IMR-90 (cell line): ENCODE measurements around the gene SEMA4B. TPM values are rescaled to one million over a fixed set of nuclear protein-coding genes. Genes with fewer than 3 reads are reported as not detected.

Source experiments
- ATAC-seq: fragments of 200-7000 bp; cut with Tn5 transposase; 2 replicates; pipeline ENCODE4 v1.9.1; 2020; ENCODE audit warnings: low read depth, mild to moderate bottlenecking, moderate library complexity
- BruUV-seq: library from RNA; stranded (reverse); fragments of 400-500 nt; replicated peaks from 2 replicates; lab custom pipeline; 2021; lab: Mats Ljungman, UMichigan
- CTCF ChIA-PET: fragments of 300-600 bp; formaldehyde crosslinking; extraction: SDS; loops from one replicate; lab custom pipeline; 2021; ENCODE audit warnings: antibody characterized with exemption; lab: Yijun Ruan, JAX
- POLR2A ChIA-PET: fragments of 300-600 bp; sonication (Branson Sonifier 250); formaldehyde crosslinking; loops from one replicate; lab custom pipeline; 2022; ENCODE audit warnings: antibody characterized with exemption; ENCODE audit not compliant: unreplicated experiment; lab: Charles Lee
- DNase-seq: peaks from one replicate; pipeline ENCODE4 v3.0.0; 2013
- H2AFZ ChIP-seq: replicated peaks from 2 replicates; pipeline ENCODE3; 2013; ENCODE audit warnings: low read length, mild to moderate bottlenecking; ENCODE audit not compliant: poor library complexity
- H2AK5ac ChIP-seq: 2 replicates; pipeline ENCODE4 v1.6.1; 2013; ENCODE audit warnings: low read depth, low read length, inconsistent platforms
- H2AK9ac ChIP-seq: replicated peaks from 2 replicates; pipeline ENCODE3; 2013; ENCODE audit warnings: mild to moderate bottlenecking, low read depth, low read length, moderate library complexity; ENCODE audit not compliant: poor library complexity
- H2BK120ac ChIP-seq: 2 replicates; pipeline ENCODE4 v1.6.1; 2013; ENCODE audit warnings: low read depth, low read length, inconsistent platforms
- H2BK15ac ChIP-seq: 3 replicates; pipeline ENCODE4 v1.6.1; 2013; ENCODE audit warnings: low read depth, low read length, inconsistent platforms
- H2BK20ac ChIP-seq: 2 replicates; pipeline ENCODE4 v1.6.1; 2013; ENCODE audit warnings: low read depth, mild to moderate bottlenecking, inconsistent platforms, low read length, moderate library complexity
- H2BK5ac ChIP-seq: 2 replicates; pipeline ENCODE4 v1.6.1; 2013; ENCODE audit warnings: mild to moderate bottlenecking, low read depth, low read length, inconsistent platforms; ENCODE audit not compliant: poor library complexity, severe bottlenecking
- H3K14ac ChIP-seq: replicated peaks from 2 replicates; pipeline ENCODE4 v1.6.1; 2013; ENCODE audit warnings: low read depth, low read length, inconsistent platforms
- H3K18ac ChIP-seq: 2 replicates; pipeline ENCODE4 v1.6.1; 2013; ENCODE audit warnings: low read depth, low read length, control low read depth
- H3K23ac ChIP-seq: 2 replicates; pipeline ENCODE4 v1.6.1; 2013; ENCODE audit warnings: low read depth, low read length, inconsistent platforms
- H3K27ac ChIP-seq: 2 replicates; pipeline ENCODE4 v1.5.1; 2013; ENCODE audit warnings: mild to moderate bottlenecking, control low read depth, low read length; ENCODE audit not compliant: insufficient read depth
- H3K27me3 ChIP-seq: 2 replicates; pipeline ENCODE4 v1.6.1; 2013; ENCODE audit warnings: low read length; ENCODE audit not compliant: control insufficient read depth, insufficient read depth
- H3K36me3 ChIP-seq: 2 replicates; pipeline ENCODE4 v1.6.1; 2013; ENCODE audit warnings: low read length, mixed read lengths; ENCODE audit not compliant: control insufficient read depth, insufficient read depth
- H3K4ac ChIP-seq: 2 replicates; pipeline ENCODE4 v1.6.1; 2013; ENCODE audit warnings: low read depth, low read length, inconsistent platforms
- H3K4me1 ChIP-seq: 2 replicates; pipeline ENCODE4 v1.6.1; 2013; ENCODE audit warnings: low read length, mixed read lengths; ENCODE audit not compliant: control insufficient read depth, insufficient read depth
- H3K4me2 ChIP-seq: 2 replicates; pipeline ENCODE4 v1.6.1; 2013; ENCODE audit warnings: low read depth, mild to moderate bottlenecking, control low read depth, low read length, moderate library complexity
- H3K4me3 ChIP-seq: 2 replicates; pipeline ENCODE4 v1.5.1; 2013; ENCODE audit warnings: low read depth, mild to moderate bottlenecking, control low read depth, low read length, moderate library complexity; ENCODE audit not compliant: insufficient read depth
- H3K56ac ChIP-seq: 2 replicates; pipeline ENCODE4 v1.6.1; 2013; ENCODE audit warnings: low read length, inconsistent platforms; ENCODE audit not compliant: insufficient read depth; ENCODE audit errors: extremely low read depth
- H3K79me1 ChIP-seq, 2 experiments: 2 replicates each; pipeline ENCODE4 v1.6.1; 2013; ENCODE audit warnings: low read length in 2 of 2, inconsistent platforms in 1 of 2, low read depth in 1 of 2
- H3K9ac ChIP-seq: 2 replicates; pipeline ENCODE4 v1.6.1; 2013; ENCODE audit warnings: low read depth, low read length, control low read depth
- H3K9me1 ChIP-seq: 2 replicates; pipeline ENCODE4 v1.6.1; 2013; ENCODE audit warnings: low read length, inconsistent platforms; ENCODE audit not compliant: insufficient read depth
- H3K9me3 ChIP-seq: 2 replicates; pipeline ENCODE4 v1.6.1; 2013; ENCODE audit warnings: low read length; ENCODE audit not compliant: control insufficient read depth, insufficient read depth
- H4K20me1 ChIP-seq: 2 replicates; pipeline ENCODE4 v1.6.1; 2013; ENCODE audit warnings: low read length, inconsistent platforms; ENCODE audit not compliant: insufficient read depth
- H4K5ac ChIP-seq: 2 replicates; pipeline ENCODE4 v1.6.1; 2013; ENCODE audit warnings: mild to moderate bottlenecking, low read depth, low read length, control low read depth
- H4K8ac ChIP-seq, 2 experiments: 2 replicates each; pipeline ENCODE4 v1.6.1; 2013; ENCODE audit warnings: low read depth in 2 of 2, low read length in 2 of 2, control low read depth in 1 of 2, inconsistent platforms in 1 of 2
- H4K91ac ChIP-seq: 2 replicates; pipeline ENCODE4 v1.6.1; 2013; ENCODE audit warnings: low read depth, low read length, inconsistent platforms; ENCODE audit not compliant: insufficient read depth
- BHLHE40 ChIP-seq: fragments of 150-350 bp; IDR thresholded peaks from 2 replicates; pipeline ENCODE4 v1.6.1; 2016; ENCODE audit warnings: mild to moderate bottlenecking, low read depth, low read length
- CEBPB ChIP-seq: IDR thresholded peaks from 2 replicates; pipeline ENCODE4 v1.6.1; 2012; ENCODE audit warnings: low read depth, low read length, improper control_type of control experiment
- ELK1 ChIP-seq: fragments of 150-350 bp; IDR thresholded peaks from 2 replicates; pipeline ENCODE4 v1.6.1; 2016; ENCODE audit warnings: low read depth, mild to moderate bottlenecking, low read length, moderate library complexity, borderline replicate concordance
- NFE2L2 ChIP-seq: fragments of 150-350 bp; IDR thresholded peaks from 2 replicates; pipeline ENCODE4 v1.6.1; 2016; ENCODE audit warnings: low read depth, mild to moderate bottlenecking, low read length
- RAD21 ChIP-seq: IDR thresholded peaks from 2 replicates; pipeline ENCODE4 v1.6.1; 2012; ENCODE audit warnings: low read length, improper control_type of control experiment
- RFX5 ChIP-seq: IDR thresholded peaks from 2 replicates; pipeline ENCODE4 v1.8.0; 2012; ENCODE audit warnings: low read depth, mild to moderate bottlenecking, low read length, moderate library complexity
- SMC3 ChIP-seq: fragments of 150-350 bp; IDR thresholded peaks from 2 replicates; pipeline ENCODE4 v1.6.1; 2016; ENCODE audit warnings: low read depth, mild to moderate bottlenecking, antibody characterized with exemption, low read length, moderate library complexity
- USF2 ChIP-seq: fragments of 150-350 bp; IDR thresholded peaks from 2 replicates; pipeline ENCODE4 v1.6.1; 2017; ENCODE audit warnings: mild to moderate bottlenecking, antibody characterized with exemption, low read length, low read depth
- WGBS, 2 experiments: methylation state at CpG; one replicate each; pipeline versions ENCODE4 v1.1.5 to v1.1.7; 2013; ENCODE audit warnings: missing lambda C conversion rate in 2 of 2; ENCODE audit not compliant: insufficient read length in 1 of 2; ENCODE audit errors: extremely low coverage in 2 of 2; 5-methylcytosine and 5-hydroxymethylcytosine counted together
- dilution Hi-C: fragments of 300-500 bp; cut with HindIII; formaldehyde crosslinking; loops from one replicate; pipeline ENCODE4 v1.14.3; 2018; ENCODE audit warnings: low sequenced_read_pairs; ENCODE audit not compliant: unreplicated experiment
- in situ Hi-C: fragments of 300-500 bp; cut with MboI; formaldehyde crosslinking; loops from 3 replicates; pipeline ENCODE4 v1.14.3; 2019; ENCODE audit warnings: low sequenced_read_pairs, inconsistent platforms, mixed read lengths
- intact Hi-C: fragments of 100-400 bp; cut with micrococcal nuclease; formaldehyde crosslinking; loops from 2 replicates; pipeline ENCODE4 v1.10.0; 2022
- polyA plus RNA-seq, 3 experiments: library from polyadenylated mRNA; depleted of rRNA; stranded (reverse); fragments of >200 nt; gene quantifications; 2 replicates each; pipeline ENCODE4 v1.2.3, GENCODE V29; 2012; ENCODE audit warnings: low replicate concordance in 1 of 3
- total RNA-seq: library from RNA; depleted of rRNA; stranded (reverse); fragments of >200 nt; gene quantifications from 2 replicates; pipeline ENCODE4 v1.2.3, GENCODE V29; 2012

The SEMA4B gene
- total and polyA plus RNA-seq, 2 of the 4 experiments (the other 2 are of a cell fraction) = 5.0 to 22.5 TPM

GRCh38 chr15:90192961-90193786 is 8.0 kb upstream of the SEMA4B start (continued):
- TF ChIP-seq ELK1 = no peak

GRCh38 chr15:90194655-90195054 is 6.5 kb upstream of the SEMA4B start:
- WGBS, 2 experiments = no CpG with 5 or more reads among the region's 2 CpGs
- CTCF ChIA-PET = no interaction called here

More at GRCh38 chr15:90194655-90195054, 6.5 kb upstream of the SEMA4B start:
- no peaks in the 10 kb centered on the region for H3K36me3 ChIP-seq
- H3K4ac ChIP-seq = no peak overlapping the region
- no peaks in the 10 kb centered on the region for H3K27me3 ChIP-seq
- H2AK5ac ChIP-seq = no peak overlapping the region
- H2AFZ ChIP-seq = no peak overlapping the region
- no peak overlapping the region for H3K14ac ChIP-seq
- BruUV-seq = no TSS peak
- no peak overlapping the region for H3K9ac ChIP-seq
- ATAC-seq (no peak), DNase-seq (no peak)
- TF ChIP-seq RAD21 (no peak), SMC3 (no peak), BHLHE40 (no peak), RFX5 (no peak), USF2 (no peak), CEBPB (no peak), NFE2L2 (no peak), ELK1 (no peak)
- peaks cover 11% of the 10 kb centered on the region for H3K9me1 ChIP-seq
- peaks cover 17% of the 10 kb centered on the region for H3K4me1 ChIP-seq
- no peak overlapping the region for H4K8ac ChIP-seq
- no peak overlapping the region for H3K4me2 ChIP-seq
- H4K5ac ChIP-seq = no peak overlapping the region
- no peak overlapping the region for H2BK5ac ChIP-seq
- no peaks in the 10 kb centered on the region for H4K20me1 ChIP-seq
- in situ Hi-C loops (no loop called here), intact Hi-C loops (no loop called here), dilution Hi-C loops (no loop called here)
- no peak overlapping the region for H4K91ac ChIP-seq
- H3K27ac ChIP-seq = no peak overlapping the region
- no peak overlapping the region for H3K18ac ChIP-seq
- H3K56ac ChIP-seq = no peak overlapping the region
- no peak overlapping the region for H2AK9ac ChIP-seq
- no peak overlapping the region for H3K23ac ChIP-seq
- H2BK15ac ChIP-seq = no peak overlapping the region
- H2BK20ac ChIP-seq = no peak overlapping the region
- POLR2A ChIA-PET = no interaction called here
- H3K79me1 ChIP-seq = peaks cover 0 to 8% of the 10 kb centered on the region in 2 experiments; a peak in 2 of 4 replicates
- no peak overlapping the region for H3K4me3 ChIP-seq
- H3K9me3 ChIP-seq = no peaks in the 10 kb centered on the region
- H2BK120ac ChIP-seq = no peak overlapping the region
